GM21447 (cell line): Measurements from ENCODE around the gene PGD.
"Not testable (repeated sequence)": the region's sequence is repeated elsewhere in the genome, so short reads cannot be mapped to it uniquely, and the experiment has no call there.

ENCODE experiments used
- ATAC-seq: cut with Tn5 transposase; IDR thresholded peaks from one replicate; pipeline ENCODE4 v1.9.1; 2021; ENCODE audit not compliant: unreplicated experiment

The PGD gene

DNA sequence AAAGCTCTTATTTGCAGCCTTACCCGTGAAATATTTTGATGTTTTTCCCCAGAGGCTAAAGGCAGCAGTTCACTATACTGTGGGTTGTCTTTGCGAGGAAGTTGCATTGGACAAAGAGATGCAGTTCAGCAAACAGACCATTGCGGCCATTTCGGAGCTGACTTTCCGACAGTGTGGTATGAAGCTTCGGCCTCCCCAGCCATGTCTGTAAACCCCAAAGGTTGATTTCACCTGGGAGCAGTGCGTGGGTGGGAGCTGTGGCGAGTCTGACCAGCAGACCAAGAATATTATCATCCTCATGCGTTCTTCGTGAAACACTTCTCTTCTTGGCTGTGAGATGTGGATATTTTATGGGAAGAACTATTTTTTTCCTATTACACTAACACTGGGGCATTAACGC lies 34.9 kb downstream of the PGD start:
- ATAC-seq: no peak

DNA sequence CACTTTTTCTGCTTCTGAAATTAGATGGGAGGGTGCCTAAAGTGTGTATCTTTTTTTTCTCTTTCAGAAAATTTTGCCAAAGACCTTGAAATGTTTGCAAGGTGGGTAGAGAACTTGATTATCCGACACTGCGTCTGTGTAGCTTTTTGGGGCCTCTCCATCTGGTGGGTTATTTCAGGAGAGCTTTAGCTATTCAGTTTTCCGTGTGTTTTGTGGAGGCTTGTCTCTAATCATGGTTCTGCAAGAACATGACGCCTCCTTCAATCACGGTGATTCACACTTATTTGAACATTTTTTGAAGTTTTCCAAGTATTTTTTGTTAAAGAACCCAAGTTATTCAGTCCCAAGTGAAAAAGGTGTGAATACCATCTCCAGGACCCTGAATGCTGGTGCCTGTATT lies 35.7 kb downstream of the PGD start:
- ATAC-seq: no peak

- ATAC-seq: no peak
Observed at GRCh38 chr1:10437052-10437451, 38.2 kb downstream of the PGD start.

GRCh38 chr1:10438677-10439163 lies 39.9 kb downstream of the PGD start:
- no peak for ATAC-seq

DNA sequence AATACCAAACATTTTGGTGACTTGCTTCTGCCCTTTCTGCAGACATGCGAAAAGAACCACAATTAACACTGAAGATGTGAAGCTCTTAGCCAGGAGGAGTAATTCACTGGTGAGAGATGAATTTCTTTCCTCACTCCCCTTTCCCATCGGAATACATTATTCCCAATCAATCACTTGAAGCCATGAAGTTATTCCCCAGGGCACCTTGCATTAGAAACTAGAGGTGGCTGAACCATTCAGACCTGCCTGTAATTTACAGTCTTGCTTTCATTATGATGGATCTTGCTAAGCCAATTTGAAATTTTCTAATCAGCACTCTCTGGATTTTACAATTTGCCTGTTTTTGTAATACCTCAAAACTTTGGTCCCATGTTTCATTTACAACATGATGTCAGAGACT lies 41.4 kb downstream of the PGD start:
- no peak for ATAC-seq

- no peak for ATAC-seq
Observed at GRCh38 chr1:10440794-10441193, 41.9 kb downstream of the PGD start.

DNA sequence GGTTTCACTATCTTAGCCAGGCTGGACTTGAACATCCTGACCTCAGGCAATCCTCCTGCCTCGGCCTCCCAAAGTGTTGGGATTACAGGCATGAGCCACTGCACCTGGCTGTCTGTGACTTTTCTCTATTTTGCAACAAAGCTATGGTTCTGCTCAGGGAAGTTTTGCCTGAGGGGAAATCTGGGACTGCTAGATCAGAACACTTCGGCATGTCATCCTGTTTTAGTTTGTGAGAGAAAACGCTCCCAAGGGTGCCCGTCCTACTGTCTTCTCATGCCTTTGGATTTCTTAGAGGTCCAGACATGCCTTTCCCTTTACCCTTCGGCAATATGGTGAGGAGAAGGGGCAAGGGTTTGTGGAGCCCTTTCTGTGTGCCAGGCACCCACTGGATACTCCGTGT lies 45.4 kb downstream of the PGD start:
- no peak for ATAC-seq

GRCh38 chr1:10444795-10445397 lies 46.0 kb downstream of the PGD start:
- ATAC-seq: no peak

DNA sequence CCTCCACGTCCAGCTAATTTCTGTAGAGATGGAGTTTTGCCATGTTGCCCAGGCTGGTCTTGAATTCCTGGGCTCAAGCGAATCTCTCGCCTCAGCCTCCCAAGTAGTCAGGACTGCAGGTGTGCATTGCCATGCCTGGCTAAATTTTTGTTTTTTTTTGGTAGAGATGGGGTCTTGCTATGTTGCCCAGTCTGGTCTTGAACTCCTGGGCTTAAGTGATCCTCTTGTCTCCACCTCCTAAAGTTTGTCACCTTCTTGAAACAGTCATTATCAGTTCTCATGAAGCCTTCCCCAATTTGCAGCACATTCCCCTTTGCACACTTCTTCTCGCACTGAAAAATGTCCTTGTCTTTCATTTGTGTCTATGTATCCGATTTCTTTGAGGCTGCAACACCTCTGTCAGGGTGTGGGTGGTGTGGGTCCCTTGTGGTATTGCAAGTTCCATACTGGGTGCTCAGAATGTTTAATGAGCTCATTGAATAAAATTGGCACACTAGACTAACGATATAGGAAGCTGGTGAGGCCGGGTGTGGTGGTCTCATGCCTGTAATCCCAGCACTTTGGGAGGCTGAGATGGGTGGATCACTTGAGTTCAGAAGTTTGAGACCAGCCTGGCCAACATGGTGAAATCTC lies 48.0 kb downstream of the PGD start:
- no peak for ATAC-seq

DNA sequence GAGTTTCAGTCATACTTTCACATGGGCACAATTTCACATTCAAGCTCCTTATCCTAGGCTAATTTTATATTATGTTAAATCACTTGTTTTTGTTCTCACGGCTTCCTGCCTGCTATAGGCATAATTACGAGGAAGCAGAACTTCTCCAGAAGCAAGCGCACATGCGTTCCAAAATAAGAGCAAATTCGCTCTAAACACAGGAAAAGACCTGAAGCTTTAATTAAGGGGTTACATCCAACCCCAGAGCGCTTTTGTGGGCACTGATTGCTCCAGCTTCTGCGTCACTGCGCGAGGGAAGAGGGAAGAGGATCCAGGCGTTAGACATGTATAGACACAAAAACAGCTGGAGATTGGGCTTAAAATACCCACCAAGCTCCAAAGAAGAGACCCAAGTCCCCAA lies 50.9 kb downstream of the PGD start, which contains the start of gene CORT:
CORT (plus strand) TSS at position 281 of the 400 bp plus-strand sequence. CDS start 193 bp downstream, outside the sequence.
- no peak for ATAC-seq

DNA sequence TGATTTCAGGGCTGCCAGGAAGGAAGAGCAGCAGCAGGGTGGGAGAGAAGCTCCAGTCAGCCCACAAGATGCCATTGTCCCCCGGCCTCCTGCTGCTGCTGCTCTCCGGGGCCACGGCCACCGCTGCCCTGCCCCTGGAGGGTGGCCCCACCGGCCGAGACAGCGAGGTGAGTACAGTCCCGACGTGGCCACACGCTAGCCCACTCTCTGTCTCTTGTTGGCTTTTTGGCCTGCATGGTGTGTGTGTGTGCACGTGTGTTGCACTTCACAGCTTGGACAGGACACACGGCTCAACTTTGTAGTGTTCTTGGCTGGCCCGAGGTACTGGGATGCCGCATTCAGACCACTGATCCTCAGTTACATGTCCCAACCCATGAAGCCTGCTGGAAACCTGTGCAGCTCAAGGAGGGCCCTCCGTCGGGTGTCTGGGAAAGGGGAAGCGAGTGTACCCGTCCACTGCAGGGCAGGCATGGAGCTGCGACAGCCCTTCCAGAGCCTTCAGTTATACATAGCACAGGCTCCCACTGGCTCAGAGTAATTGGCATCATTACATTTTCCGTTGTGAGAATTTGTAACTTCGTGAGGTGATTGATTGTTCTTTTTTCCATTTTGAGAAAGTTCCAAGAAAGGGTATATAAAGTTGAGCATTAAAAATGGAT lies 51.4 kb downstream of the PGD start:
- no peak for ATAC-seq

- ATAC-seq: no peak
Observed at GRCh38 chr1:10450836-10451235, 52.0 kb downstream of the PGD start.

DNA sequence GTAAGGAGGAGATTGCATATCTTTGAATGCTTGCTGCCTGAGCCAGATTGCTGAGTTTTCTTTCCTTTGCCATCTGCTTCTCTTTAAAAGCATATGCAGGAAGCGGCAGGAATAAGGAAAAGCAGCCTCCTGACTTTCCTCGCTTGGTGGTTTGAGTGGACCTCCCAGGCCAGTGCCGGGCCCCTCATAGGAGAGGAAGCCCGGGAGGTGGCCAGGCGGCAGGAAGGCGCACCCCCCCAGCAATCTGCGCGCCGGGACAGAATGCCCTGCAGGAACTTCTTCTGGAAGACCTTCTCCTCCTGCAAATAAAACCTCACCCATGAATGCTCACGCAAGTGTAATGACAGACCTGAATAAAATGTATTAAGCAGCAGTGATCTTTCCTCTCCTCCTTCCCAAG lies 52.4 kb downstream of the PGD start:
- ATAC-seq: no peak

DNA sequence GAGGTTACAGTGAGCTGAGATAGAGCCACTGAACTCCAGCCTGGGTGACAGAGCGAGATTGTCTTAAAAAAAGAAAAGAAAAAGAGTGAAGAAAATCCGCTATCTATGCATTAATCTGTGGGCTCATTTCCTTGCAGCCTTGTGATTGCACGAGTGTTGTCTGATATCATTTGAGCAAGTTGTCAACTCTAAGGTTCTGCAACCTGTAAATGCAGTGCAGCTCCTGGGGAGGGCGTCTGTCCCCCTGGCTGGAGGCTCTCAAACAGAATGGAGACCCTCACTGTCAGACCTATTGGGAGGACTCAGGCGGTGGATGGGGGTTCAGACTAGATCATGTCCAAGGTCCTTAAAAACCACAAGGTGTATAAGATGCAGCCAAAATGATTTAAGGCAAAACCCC lies 57.2 kb downstream of the PGD start:
- ATAC-seq: no peak

DNA sequence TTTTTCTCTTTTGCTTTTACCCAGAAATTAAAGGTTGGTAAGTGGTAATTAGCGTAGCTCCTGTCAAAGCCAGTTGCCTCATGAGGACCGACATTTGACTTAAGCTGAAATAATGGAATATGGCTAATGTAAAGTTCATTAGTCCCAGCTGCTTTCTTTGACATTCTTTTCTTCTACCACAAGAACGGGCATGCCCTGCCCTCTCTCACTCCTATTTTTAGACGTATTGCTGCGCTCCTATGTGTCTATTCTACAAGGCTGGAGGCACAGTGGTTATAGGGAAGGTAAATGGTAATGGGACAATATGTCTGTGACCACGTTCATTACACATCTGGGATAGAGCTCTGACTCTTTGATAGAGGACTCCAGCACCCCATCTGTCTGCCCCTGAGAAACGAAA lies 57.8 kb downstream of the PGD start:
- no peak for ATAC-seq

DNA sequence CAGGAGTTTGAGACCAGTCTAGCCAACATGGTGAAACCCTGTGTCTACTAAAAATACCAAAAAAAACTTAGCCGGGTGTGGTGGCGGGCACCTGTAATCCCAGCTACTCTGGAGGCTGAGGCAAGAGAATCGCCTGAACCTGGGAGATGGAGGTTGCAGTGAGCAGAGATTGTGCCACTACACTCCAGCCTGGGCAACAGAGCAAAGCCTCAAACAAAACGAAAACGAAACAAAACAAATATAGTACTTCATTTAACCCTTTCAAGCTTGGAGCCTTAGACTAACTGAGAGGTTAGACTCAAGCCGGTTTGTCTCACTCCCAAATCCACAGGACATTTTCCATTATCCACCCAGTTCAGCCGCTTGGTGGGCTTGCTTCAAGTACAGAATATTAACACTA lies 58.6 kb downstream of the PGD start:
- not testable (repeated sequence) for ATAC-seq

DNA sequence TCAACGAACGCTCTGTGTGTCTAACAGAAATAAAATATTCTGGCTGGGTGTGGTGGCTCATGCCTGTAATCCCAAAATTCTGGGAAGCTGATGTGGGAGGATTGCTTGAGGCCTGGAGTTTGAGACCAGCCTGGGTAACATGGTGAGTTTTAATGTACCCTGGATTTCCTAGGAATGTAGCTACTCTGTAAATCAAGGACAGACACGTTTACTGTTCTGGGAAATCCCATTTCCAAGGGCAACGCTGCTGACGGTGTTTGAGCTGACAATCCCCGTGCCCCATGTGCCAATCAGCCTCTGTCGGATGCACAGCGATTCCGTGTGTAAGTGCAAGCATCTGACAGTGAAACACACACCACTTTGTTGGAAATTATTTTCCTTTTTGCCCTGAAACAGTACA lies 59.0 kb downstream of the PGD start:
- no peak for ATAC-seq

DNA sequence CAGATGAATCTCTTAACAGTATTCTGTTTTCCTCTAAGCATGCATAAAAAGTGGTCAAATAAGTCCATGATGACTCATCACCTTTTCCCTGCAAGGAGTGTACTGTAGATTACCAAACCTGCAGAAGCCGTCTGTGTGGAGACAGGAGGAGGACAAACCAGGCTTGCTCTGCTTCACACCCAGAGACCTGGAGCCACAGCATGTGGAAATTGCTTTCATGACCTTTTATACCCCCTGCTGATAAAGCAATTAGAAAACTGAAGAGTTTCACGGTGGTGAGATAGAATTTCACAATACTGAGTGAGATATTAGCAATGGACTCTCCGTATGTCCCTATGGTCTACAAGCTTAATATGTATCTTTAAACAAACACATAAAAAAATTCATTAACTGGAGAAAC lies 60.3 kb downstream of the PGD start:
- no peak for ATAC-seq

DNA sequence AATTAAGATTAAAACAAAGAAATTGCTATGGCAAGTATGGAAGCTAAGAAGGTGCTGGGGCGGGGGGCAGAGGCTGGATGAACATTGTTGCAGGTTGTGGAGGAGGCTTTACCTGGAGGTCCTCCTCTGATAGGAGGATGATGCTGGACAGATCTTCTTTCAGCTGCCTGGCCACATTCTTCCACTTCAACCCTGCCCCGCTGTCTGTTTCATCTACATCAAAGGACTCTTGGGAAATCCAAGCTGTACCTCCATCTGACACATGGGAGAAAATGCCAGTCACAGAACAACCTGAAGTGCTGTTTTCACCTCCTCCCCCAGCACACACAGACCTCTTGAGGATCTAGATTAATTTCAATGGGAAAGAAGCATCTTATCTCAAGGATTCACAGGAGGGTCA lies 68.2 kb downstream of the PGD start:
- no peak for ATAC-seq

- ATAC-seq: no peak
Observed at GRCh38 chr1:10470043-10470442, 71.2 kb downstream of the PGD start.
